Hepatocyte (in vitro differentiated cells): ENCODE measurements around the gene NDUFV1. TPM values are rescaled to one million over a fixed set of nuclear protein-coding genes. Genes with fewer than 3 reads are reported as not detected.
A peak's percentile ranks its signal among the peaks of the same experiment; 100 is the strongest.
"Not testable (repeated sequence)": the region's sequence is repeated elsewhere in the genome, so short reads cannot be mapped to it uniquely, and the experiment has no call there.

ENCODE experiments used
- DNase-seq: peaks from one replicate; pipeline ENCODE4 v3.0.0-alpha.2; 2016; ENCODE audit warnings: low spot score
- H2AFZ ChIP-seq: fragments of 200-600 bp; sonication (generic); 2 replicates; pipeline ENCODE4 v1.6.0; 2016; ENCODE audit warnings: antibody characterized with exemption, mild to moderate bottlenecking
- H3K27ac ChIP-seq: fragments of 200-600 bp; sonication (generic); 2 replicates; pipeline ENCODE4 v1.5.1; 2016; ENCODE audit warnings: mild to moderate bottlenecking
- H3K27me3 ChIP-seq: fragments of 200-600 bp; sonication (generic); 2 replicates; pipeline ENCODE4 v1.6.1; 2016
- H3K36me3 ChIP-seq: fragments of 200-600 bp; sonication (generic); replicated peaks from 2 replicates; pipeline ENCODE4 v1.5.1; 2016; ENCODE audit warnings: low read depth; ENCODE audit not compliant: insufficient read depth
- H3K4me1 ChIP-seq: fragments of 200-600 bp; sonication (generic); 2 replicates; pipeline ENCODE4 v1.5.1; 2016; ENCODE audit warnings: mild to moderate bottlenecking, moderate library complexity; ENCODE audit not compliant: insufficient read depth
- H3K4me2 ChIP-seq: fragments of 200-600 bp; sonication (generic); 2 replicates; pipeline ENCODE4 v1.6.0; 2016
- H3K4me3 ChIP-seq: fragments of 200-600 bp; sonication (generic); 2 replicates; pipeline ENCODE4 v1.5.1; 2016; ENCODE audit warnings: mild to moderate bottlenecking
- H3K79me2 ChIP-seq: fragments of 200-600 bp; sonication (generic); 2 replicates; pipeline ENCODE4 v1.6.0; 2017; ENCODE audit warnings: mild to moderate bottlenecking
- H3K9me2 ChIP-seq: fragments of 200-600 bp; sonication (generic); replicated peaks from 2 replicates; pipeline ENCODE4 v1.6.0; 2017; ENCODE audit warnings: mild to moderate bottlenecking; ENCODE audit not compliant: insufficient read depth
- H3K9me3 ChIP-seq: fragments of 200-600 bp; sonication (generic); 2 replicates; pipeline ENCODE4 v1.5.1; 2016; ENCODE audit warnings: low read depth, mild to moderate bottlenecking
- H4K20me1 ChIP-seq: fragments of 200-600 bp; sonication (generic); 2 replicates; pipeline ENCODE4 v1.6.0; 2016; ENCODE audit warnings: mild to moderate bottlenecking; ENCODE audit not compliant: insufficient read depth, poor library complexity, severe bottlenecking
- EZH2 ChIP-seq: fragments of 200-600 bp; sonication (generic); IDR thresholded peaks from 2 replicates; pipeline ENCODE4 v1.6.1; 2016; ENCODE audit warnings: antibody characterized with exemption, mild to moderate bottlenecking, borderline replicate concordance
- EZH2phosphoT487 ChIP-seq: fragments of 200-600 bp; sonication (generic); IDR thresholded peaks from one replicate; pipeline ENCODE4 v1.6.1; 2018; ENCODE audit warnings: antibody characterized with exemption, mild to moderate bottlenecking, low read depth, moderate library complexity; ENCODE audit not compliant: unreplicated experiment, severe bottlenecking
- WGBS: methylation state at CpG from one replicate; pipeline ENCODE4 v1.1.6; 2016; ENCODE audit warnings: low lambda C conversion rate; ENCODE audit errors: missing lambda C conversion rate; 5-methylcytosine and 5-hydroxymethylcytosine counted together
- polyA plus RNA-seq: library from polyadenylated mRNA; unstranded; fragments of >200 nt; fragmentation: Nextera tagmentation; extraction: Ambion mirVana; gene quantifications from 2 replicates; pipeline ENCODE4 v1.2.1, GENCODE V29; 2016
- total RNA-seq: library from RNA; depleted of rRNA; stranded (reverse); fragments of >200 nt; gene quantifications from 2 replicates; pipeline ENCODE4 v1.2.3, GENCODE V29; 2014
- TF ChIP-seq, protein P1 (sequence below): fragments of 200-600 bp; sonication (generic); IDR thresholded peaks from 2 replicates; pipeline ENCODE4 v1.5.1; 2016; ENCODE audit warnings: antibody characterized with exemption, mild to moderate bottlenecking; ENCODE audit not compliant: poor library complexity

The NDUFV1 gene
- total and polyA plus RNA-seq, 2 experiments from 2014 or later: 194 to 226 TPM

DNA sequence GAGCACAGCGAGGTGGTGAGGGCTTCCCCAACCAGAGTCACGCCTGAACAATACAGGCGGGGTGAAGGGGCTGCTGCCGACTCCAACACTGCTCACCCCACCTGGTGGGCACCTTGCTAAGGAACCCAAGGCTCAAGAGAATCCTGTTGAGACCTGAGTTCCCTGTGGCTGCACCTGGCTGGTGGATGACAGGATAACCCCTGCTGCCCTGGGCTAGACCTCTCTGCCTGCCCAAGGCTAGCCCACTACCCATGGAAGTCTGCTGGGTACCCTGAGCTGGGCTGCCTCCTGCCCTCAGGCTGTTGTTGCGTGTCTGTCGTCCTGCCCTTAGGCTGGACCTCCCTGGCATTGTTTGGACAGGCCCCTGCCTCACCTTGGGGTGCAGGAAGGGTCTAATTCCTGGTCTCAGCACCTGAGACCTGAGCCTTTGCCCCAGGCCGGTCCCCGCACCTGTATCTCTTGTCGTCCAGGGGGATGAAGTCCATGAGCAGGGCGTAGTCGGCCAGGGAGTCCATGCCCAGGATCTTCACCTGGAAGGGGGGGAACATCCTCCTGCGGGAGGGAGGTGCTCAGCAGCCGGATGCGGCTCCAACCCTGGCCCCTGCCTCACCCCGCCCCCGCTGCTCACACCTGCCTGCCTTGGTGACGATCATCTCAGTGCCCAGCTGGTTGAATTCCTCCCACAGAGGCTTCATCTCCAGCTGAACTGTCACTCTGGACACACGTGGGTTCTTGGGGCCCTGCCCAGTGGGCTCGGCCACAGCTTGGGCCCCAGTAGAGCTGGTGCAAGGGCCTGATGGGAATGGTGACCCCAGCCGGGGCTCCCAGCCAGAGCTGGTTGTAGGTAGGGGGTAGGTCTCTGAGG is 27.9 kb downstream of the NDUFV1 start:
- Histone ChIP-seq H3K4me2 (no peak overlapping the region), H3K79me2 (no peaks in the 10 kb centered on the region), H3K9me3 (no peaks in the 10 kb centered on the region), H3K4me3 (no peak overlapping the region), H3K27ac (no peak overlapping the region), H3K27me3 (no peaks in the 10 kb centered on the region), H3K36me3 (no peaks in the 10 kb centered on the region), H3K4me1 (peaks cover 7% of the 10 kb centered on the region), H3K9me2 (no peaks in the 10 kb centered on the region), H4K20me1 (no peaks in the 10 kb centered on the region), H2AFZ (no peak overlapping the region)
- peak; percentile 8 for DNase-seq
- TF ChIP-seq, protein P1, sequence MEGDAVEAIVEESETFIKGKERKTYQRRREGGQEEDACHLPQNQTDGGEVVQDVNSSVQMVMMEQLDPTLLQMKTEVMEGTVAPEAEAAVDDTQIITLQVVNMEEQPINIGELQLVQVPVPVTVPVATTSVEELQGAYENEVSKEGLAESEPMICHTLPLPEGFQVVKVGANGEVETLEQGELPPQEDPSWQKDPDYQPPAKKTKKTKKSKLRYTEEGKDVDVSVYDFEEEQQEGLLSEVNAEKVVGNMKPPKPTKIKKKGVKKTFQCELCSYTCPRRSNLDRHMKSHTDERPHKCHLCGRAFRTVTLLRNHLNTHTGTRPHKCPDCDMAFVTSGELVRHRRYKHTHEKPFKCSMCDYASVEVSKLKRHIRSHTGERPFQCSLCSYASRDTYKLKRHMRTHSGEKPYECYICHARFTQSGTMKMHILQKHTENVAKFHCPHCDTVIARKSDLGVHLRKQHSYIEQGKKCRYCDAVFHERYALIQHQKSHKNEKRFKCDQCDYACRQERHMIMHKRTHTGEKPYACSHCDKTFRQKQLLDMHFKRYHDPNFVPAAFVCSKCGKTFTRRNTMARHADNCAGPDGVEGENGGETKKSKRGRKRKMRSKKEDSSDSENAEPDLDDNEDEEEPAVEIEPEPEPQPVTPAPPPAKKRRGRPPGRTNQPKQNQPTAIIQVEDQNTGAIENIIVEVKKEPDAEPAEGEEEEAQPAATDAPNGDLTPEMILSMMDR: no peak
- TF ChIP-seq EZH2 (no peak), EZH2phosphoT487 (no peak)
- WGBS: 88% methylated on average over 20 of the region's 20 CpGs

DNA sequence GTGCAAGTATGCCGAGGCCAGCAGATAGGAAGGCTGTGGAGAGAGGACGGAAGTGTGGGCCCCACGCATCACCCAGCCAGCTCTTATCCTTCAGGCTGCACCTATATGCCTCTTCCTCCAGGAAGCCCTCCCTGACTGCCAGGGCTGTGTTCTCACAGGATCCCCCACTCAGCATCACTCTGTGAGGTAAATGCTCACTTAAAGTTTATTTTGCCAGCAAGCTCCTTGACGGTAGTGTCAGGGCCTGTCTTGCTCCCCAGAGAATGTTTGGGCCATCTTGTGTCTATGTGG is 28.4 kb downstream of the NDUFV1 start:
- Histone ChIP-seq H3K9me3 (no peaks in the 10 kb centered on the region), H3K9me2 (no peaks in the 10 kb centered on the region), H3K4me1 (peaks cover 7% of the 10 kb centered on the region), H3K27me3 (no peaks in the 10 kb centered on the region), H4K20me1 (no peaks in the 10 kb centered on the region), H2AFZ (no peak overlapping the region), H3K4me2 (no peak overlapping the region), H3K79me2 (no peaks in the 10 kb centered on the region), H3K4me3 (no peak overlapping the region), H3K36me3 (no peaks in the 10 kb centered on the region), H3K27ac (no peak overlapping the region)
- WGBS: 95% methylated on average over 4 of the region's 4 CpGs
- TF ChIP-seq EZH2 (no peak), EZH2phosphoT487 (no peak)
- TF ChIP-seq, protein P1: no peak
- no peak for DNase-seq

DNA sequence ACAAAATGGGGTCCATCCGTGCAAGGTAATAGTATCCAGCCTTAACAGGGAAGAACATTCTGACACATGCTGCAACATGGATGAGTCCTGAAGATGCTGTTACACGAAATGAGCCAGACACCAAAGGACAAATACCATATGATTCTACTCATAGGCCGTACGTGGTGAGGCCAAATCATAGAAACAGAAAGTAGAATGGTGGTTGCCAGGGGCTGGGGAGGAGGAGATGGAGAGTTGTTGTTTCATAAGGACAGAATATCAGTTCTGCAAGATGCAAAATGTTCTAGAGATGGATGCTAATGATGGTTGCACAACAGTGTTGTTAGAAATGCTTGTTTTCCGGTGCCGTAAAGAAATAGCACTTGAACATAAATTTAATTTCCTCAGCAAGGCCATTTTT is 30.2 kb downstream of the NDUFV1 start:
- 94% methylated on average over 6 of the region's 6 CpGs for WGBS
- no peak overlapping the region for H3K27ac ChIP-seq
- H3K4me1 ChIP-seq: no peaks in the 10 kb centered on the region
- H3K9me3 ChIP-seq: no peaks in the 10 kb centered on the region
- TF ChIP-seq, protein P1: no peak
- TF ChIP-seq EZH2: no peak
- H4K20me1 ChIP-seq: no peaks in the 10 kb centered on the region
- no peak for DNase-seq
- H3K4me2 ChIP-seq: no peak overlapping the region
- H3K36me3 ChIP-seq: no peaks in the 10 kb centered on the region
- no peaks in the 10 kb centered on the region for H3K27me3 ChIP-seq
- no peak overlapping the region for H2AFZ ChIP-seq
- H3K79me2 ChIP-seq: no peaks in the 10 kb centered on the region
- no peak overlapping the region for H3K4me3 ChIP-seq
- H3K9me2 ChIP-seq: no peaks in the 10 kb centered on the region

DNA sequence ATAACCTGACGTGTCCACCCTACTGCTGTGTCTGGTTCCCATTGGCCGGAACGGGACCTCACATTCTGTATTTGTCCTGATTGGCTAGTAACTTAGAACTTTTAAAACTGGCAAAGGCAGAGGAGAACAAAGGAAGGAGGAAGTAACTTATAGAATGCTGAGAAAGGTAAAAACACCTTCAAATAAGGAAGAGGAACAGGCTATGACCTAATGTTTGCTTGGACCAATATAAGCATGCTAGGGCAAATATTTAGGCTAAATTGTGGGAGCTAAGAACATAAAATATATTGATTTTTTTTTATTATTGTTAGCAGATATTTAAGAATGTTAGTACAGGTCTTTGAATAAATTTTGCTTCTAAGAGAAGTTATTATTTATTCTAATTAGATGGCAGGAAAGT is 30.7 kb downstream of the NDUFV1 start:
- not testable (repeated sequence) for H3K36me3 ChIP-seq, H3K27ac ChIP-seq, H3K79me2 ChIP-seq, H3K9me2 ChIP-seq, H3K4me2 ChIP-seq, H2AFZ ChIP-seq, H3K4me3 ChIP-seq, H3K4me1 ChIP-seq, H4K20me1 ChIP-seq, H3K9me3 ChIP-seq, H3K27me3 ChIP-seq, DNase-seq
- 94% methylated on average over 3 of the region's 3 CpGs for WGBS
